ENCODE measurements around the gene NPIPB8.
"Not testable (repeated sequence)": the region's sequence is repeated elsewhere in the genome, so short reads cannot be mapped to it uniquely, and the experiment has no call there.

GRCh38 chr16:28612359-28613280 is 25.2 kb upstream of the NPIPB8 start:
- TF ChIP-seq CTCF (IDR thresholded peaks at IDR 0.05); EP300 (IDR thresholded peaks at IDR 0.05; ENCODE audit: low read depth): not testable (repeated sequence)
